HK-2 (cell line): ENCODE results near the gene ZNF888.
A peak's percentile ranks its signal among the peaks of the same experiment; 100 is the strongest.
"Not testable (repeated sequence)": the region's sequence is repeated elsewhere in the genome, so short reads cannot be mapped to it uniquely, and the experiment has no call there.

Experiments
- DNase-seq: peaks from one replicate; pipeline ENCODE4 v3.0.0-alpha.2; 2018; ENCODE audit not compliant: unreplicated experiment

Gene ZNF888

DNA sequence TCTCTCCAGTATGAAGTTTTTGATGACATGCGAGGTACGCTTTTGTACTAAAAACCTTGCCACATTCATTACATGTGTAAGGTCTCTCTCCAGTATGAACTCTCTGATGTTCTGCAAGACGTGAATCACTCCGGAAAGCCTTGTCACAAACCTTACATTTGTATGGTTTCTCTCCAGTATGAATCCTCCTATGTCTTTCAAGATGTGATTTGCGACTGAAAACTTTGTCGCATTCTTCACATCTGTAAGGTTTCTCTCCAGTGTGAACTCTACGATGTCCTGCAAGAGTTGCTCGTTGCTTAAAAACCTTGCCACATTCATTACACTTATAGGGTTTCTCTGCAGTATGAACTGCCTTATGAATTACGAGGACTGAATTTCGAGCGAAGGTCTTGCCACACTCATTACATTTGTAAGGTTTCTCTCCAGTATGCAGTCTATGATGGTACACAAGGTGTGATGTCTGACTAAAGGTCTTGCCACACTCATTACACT lies 42.3 kb downstream of the ZNF888 start:
- no peak for DNase-seq

DNA sequence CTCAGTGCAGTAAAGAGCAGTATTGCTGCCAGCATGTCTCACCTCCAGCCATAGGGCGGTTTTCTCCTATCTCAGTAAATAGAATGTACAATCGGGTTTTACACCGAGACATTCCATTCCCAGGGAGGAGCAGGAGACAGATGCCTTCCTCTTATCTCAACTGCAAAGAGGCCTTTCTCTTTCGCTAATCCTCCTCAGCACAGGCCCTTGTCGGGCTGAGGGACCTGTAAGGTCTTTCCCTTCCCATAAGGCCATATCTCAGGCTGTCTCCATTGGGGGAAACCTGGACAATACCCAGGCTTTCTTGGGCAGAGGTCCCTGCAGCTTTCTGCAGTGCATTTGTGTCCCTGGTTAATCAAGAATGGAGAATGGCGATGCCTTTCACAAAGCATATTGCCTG lies 50.2 kb downstream of the ZNF888 start:
- not testable (repeated sequence) for DNase-seq

DNA sequence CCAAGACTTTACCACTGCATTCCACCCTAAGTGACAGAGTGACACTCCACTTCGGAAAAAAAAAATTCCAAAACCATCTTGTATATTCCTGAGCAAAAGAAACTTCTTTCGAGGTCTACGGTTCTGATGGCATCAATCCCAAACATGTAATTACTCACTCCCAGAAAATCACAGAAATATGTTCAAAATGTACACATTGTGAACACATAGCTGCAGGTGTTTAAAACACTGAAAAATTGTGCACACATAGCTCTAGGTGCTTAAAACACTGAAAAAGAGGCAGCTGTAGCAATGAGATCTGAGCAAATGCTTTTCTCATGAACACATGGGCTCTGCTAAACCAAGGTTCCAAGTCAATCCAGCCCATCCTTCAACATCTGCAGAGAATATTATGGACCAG lies 51.8 kb downstream of the ZNF888 start:
- no peak for DNase-seq

DNA sequence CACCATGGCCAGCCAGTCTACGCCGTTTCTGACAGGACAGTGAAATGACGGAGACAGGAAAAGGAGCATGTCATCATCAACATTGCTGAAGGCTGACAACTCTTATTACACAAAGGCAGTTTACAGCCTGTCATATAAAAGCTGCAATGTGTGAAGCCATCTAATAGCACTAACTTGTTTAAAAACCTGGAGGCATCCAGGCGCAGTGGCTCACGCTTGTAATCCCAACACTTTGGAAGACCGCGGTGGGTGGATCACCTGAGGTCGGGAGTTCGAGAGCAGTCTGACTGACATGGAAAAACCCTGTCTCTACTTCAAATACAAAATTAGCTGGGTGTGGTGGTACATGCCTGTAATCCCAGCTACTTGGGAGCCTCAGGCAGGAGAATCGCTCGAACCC lies 55.2 kb downstream of the ZNF888 start:
- not testable (repeated sequence) for DNase-seq

DNA sequence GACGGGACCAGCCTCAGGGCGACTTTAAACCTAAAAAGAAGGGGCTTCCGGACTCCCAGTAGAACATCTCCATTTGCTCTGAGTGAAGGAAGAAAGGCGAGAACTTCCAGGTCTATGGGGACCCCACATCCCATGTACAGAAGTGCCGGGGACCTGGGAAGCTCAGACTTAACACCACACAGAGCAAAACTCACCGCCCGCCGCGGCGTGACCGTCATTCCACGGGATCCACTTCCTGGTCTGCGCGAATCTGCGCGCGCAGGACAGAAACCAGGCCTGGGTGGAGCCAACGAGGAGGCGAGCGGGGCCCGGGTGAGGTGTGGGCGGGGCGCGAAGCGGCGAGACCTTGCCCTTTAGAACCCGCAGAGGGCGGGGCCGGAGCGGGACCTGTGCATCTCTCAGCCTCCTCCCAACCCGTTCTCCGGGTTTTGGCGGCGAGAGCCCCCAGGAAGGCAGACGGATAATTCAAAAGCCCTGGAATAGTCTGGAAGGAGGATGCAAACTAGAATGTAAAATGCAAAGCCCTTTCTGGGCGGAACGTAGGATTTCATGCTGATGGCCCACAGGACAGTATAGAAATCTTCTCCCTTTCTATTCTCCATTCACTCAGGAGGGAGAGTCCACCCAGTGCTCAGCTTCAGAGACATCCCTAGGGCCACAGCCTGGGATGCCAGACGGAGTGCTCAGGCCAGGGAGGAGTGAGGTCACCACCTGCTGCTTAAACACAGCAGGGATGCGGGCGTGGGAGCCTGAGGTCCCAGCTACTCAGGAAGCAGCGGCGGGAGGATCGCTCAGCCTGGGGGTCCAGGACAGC lies 65.6 kb downstream of the ZNF888 start, which contains the start of gene ZNF468:
TSS of gene ZNF468 (minus strand) at position 242 of the 814 bp plus-strand sequence. CDS start 3,347 bp downstream, outside the sequence.
- DNase-seq = peak; percentile 75

DNA sequence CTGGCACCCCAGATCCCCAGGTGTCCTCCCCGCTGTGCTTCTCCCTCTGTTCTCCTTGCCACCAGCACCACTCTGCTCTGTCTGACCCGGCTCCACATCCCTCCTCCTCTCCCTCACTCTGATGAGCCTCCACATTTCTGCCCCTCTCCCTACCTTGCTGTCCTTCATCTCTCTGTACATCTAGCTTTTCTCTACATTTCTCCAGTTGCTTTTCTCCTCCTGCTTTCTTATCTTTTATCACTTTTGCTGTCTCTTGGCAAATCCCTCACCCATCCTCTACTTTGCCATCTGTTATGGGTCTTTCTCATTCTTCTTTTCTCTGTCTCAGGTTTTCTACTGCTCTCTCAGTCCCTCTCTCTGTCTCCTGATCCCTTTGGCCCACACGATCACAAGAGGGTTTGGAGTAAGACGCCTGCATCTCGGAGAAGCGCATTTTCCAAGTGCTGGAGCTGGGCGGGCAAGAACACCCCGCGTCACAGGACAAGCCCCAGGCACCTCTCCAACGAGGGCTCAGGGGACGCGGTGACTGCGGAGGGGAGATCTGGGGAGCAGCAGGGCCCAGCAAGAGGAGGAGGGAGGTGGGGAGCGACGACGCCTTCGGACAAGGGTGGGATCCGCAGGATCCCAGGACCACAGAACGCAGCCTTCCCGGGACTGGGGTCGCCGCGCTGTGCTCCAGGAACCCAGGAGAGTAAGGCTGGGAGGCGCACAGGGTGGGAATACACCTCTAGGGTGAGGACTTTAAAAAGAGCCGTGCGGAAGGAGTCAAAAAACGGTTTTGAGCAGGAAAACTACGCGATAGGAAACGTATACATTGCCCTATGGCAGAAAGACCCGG lies 66.5 kb downstream of the ZNF888 start:
- DNase-seq = peak; percentile 5
